Adipose tissue (tissue), 3 donors: Measurements from ENCODE around the gene APOD. TPM values are rescaled to one million over a fixed set of nuclear protein-coding genes. Genes with fewer than 3 reads are reported as not detected.

Experiments
- H3K27ac ChIP-seq: one replicate; pipeline ENCODE4 v1.5.1; 2013; ENCODE audit warnings: low read depth, low read length
- WGBS, 3 donors: extraction: QIAGEN DNeasy Blood & Tissue Kit; methylation state at CpG; one replicate each; pipeline ENCODE4 v1.1.7; 2013; 5-methylcytosine and 5-hydroxymethylcytosine counted together
- polyA plus RNA-seq, 3 donors: library from polyadenylated mRNA; stranded (reverse); fragments of 200-250 nt; gene quantifications; one replicate each; pipeline ENCODE4 v1.2.3, GENCODE V29; 2013
- donor health status: healthy with polysubstance abuse.
- donor health status: Bipolar disorder and iron deficiency.
- donor health status: healthy.

The APOD gene
- polyA plus RNA-seq, 3 donors, result 70.3 to 618 (median 602) TPM

- no peak overlapping the region for H3K27ac ChIP-seq
- 79 to 81% (median 80%) methylated on average over 5 of the region's 5 CpGs for WGBS, 3 donors
These were observed 15.1 kb downstream of the APOD start for GRCh38 chr3:195568630-195569029.

- 49 to 71% (median 55%) methylated on average over 6 of the region's 6 CpGs for WGBS, 3 donors
- no peak overlapping the region for H3K27ac ChIP-seq
These were observed 16.9 kb downstream of the APOD start for GRCh38 chr3:195566797-195567196.

- 39 to 52% (median 51%) methylated on average over 7 of the region's 7 CpGs for WGBS, 3 donors
- no peak overlapping the region for H3K27ac ChIP-seq
These were observed 18.0 kb downstream of the APOD start for GRCh38 chr3:195565716-195566115.

- WGBS, 3 donors, result 58 to 81% (median 59%) methylated on average over 4 of the region's 4 CpGs
- no peak overlapping the region for H3K27ac ChIP-seq
These were observed 20.4 kb downstream of the APOD start for GRCh38 chr3:195563317-195563716.

GRCh38 chr3:195559723-195560409 lies 23.9 kb downstream of the APOD start:
- WGBS, 3 donors, result 88 to 90% (median 90%) methylated on average over 4 of the region's 4 CpGs
- H3K27ac ChIP-seq, result no peak overlapping the region

- H3K27ac ChIP-seq, result no peak overlapping the region
- WGBS, 3 donors, result 56 to 66% (median 65%) methylated on average over 3 of the region's 3 CpGs
These were observed 25.1 kb downstream of the APOD start for GRCh38 chr3:195558602-195559001.

- H3K27ac ChIP-seq, result no peak overlapping the region
- 42 to 88% (median 85%) methylated on average over 4 of the region's 4 CpGs for WGBS, 3 donors
These were observed 26.4 kb downstream of the APOD start for GRCh38 chr3:195557322-195557721.

GRCh38 chr3:195556390-195556789 lies 27.4 kb downstream of the APOD start:
- no peak overlapping the region for H3K27ac ChIP-seq
- WGBS, 3 donors, result 38 to 63% (median 39%) methylated on average over 10 of the region's 10 CpGs

GRCh38 chr3:195555110-195555509 lies 28.6 kb downstream of the APOD start:
- WGBS, 3 donors, result 78 to 81% (median 79%) methylated on average over 8 of the region's 8 CpGs
- no peak overlapping the region for H3K27ac ChIP-seq

GRCh38 chr3:195554458-195554857 lies 29.3 kb downstream of the APOD start:
- no peak overlapping the region for H3K27ac ChIP-seq
- 94 to 96% (median 96%) methylated on average over 15 of the region's 15 CpGs for whole genome bisulfite sequencing, 3 donors

- WGBS, 3 donors, result 75 to 90% (median 82%) methylated on average over 7 of the region's 7 CpGs
- H3K27ac ChIP-seq, result no peak overlapping the region
These were observed 30.5 kb downstream of the APOD start for GRCh38 chr3:195553268-195553667.

- no peak overlapping the region for H3K27ac ChIP-seq
- WGBS, 3 donors, result 48 to 66% (median 55%) methylated on average over 7 of the region's 7 CpGs
These were observed 32.3 kb downstream of the APOD start for GRCh38 chr3:195551381-195551978.

GRCh38 chr3:195550723-195551122 lies 33.0 kb downstream of the APOD start:
- 35 to 50% (median 40%) methylated on average over 4 of the region's 4 CpGs for whole genome bisulfite sequencing, 3 donors
- H3K27ac ChIP-seq, result no peak overlapping the region

GRCh38 chr3:195549931-195550519 lies 33.7 kb downstream of the APOD start:
- no peak overlapping the region for H3K27ac ChIP-seq
- 40 to 61% (median 51%) methylated on average over 9 of the region's 9 CpGs for WGBS, 3 donors

- WGBS, 3 donors, result 52 to 57% (median 54%) methylated on average over 2 of the region's 2 CpGs
- H3K27ac ChIP-seq, result no peak overlapping the region
These were observed 34.8 kb downstream of the APOD start for GRCh38 chr3:195548987-195549386.

GRCh38 chr3:195548501-195548900 lies 35.2 kb downstream of the APOD start:
- no peak overlapping the region for H3K27ac ChIP-seq

GRCh38 chr3:195548006-195548405 lies 35.7 kb downstream of the APOD start:
- WGBS, 3 donors, result 80 to 89% (median 85%) methylated on average over 8 of the region's 8 CpGs
- H3K27ac ChIP-seq, result no peak overlapping the region

GRCh38 chr3:195546130-195546560 lies 37.6 kb downstream of the APOD start:
- 45 to 50% (median 49%) methylated on average over 4 of the region's 4 CpGs for WGBS, 3 donors

GRCh38 chr3:195544634-195545033 lies 39.1 kb downstream of the APOD start:
- WGBS, 3 donors, result 72 to 79% (median 74%) methylated on average over 3 of the region's 3 CpGs
- H3K27ac ChIP-seq, result no peak overlapping the region

More at GRCh38 chr3:195546130-195546560, 37.6 kb downstream of the APOD start:
- H3K27ac ChIP-seq, result no peak overlapping the region

GRCh38 chr3:195544230-195544536 lies 39.6 kb downstream of the APOD start:
- WGBS, 3 donors, result 75 to 84% (median 76%) methylated on average over 4 of the region's 4 CpGs
- no peak overlapping the region for H3K27ac ChIP-seq
